ENCODE measurements around the gene GDPD5.

GRCh38 chr11:75553889-75554257 lies 28.1 kb upstream of the GDPD5 start:
- TF ChIP-seq YY1 (IDR thresholded peaks at IDR 0.05; ENCODE audit: insufficient read depth, insufficient read length): no peak
- TF ChIP-seq ZNF274 (IDR thresholded peaks at IDR 0.05; ENCODE audit: low read depth, low read length): no peak

Data from NT2/D1 (cell line).